Astrocyte (in vitro differentiated cells and primary cell): ENCODE data around the gene GPRIN1.

Experiments used
- EZH2 ChIP-seq: IDR thresholded peaks from 2 replicates; pipeline ENCODE4 v1.6.1; 2012; ENCODE audit warnings: mild to moderate bottlenecking, low read length, inconsistent platforms; ENCODE audit not compliant: insufficient read depth
- TF ChIP-seq, protein P1 (sequence below): IDR thresholded peaks from 2 replicates; pipeline ENCODE4 v1.5.1; 2011; ENCODE audit warnings: low read depth, mild to moderate bottlenecking, inconsistent platforms, low read length, moderate library complexity; ENCODE audit not compliant: insufficient read depth

- TF ChIP-seq, protein P1, sequence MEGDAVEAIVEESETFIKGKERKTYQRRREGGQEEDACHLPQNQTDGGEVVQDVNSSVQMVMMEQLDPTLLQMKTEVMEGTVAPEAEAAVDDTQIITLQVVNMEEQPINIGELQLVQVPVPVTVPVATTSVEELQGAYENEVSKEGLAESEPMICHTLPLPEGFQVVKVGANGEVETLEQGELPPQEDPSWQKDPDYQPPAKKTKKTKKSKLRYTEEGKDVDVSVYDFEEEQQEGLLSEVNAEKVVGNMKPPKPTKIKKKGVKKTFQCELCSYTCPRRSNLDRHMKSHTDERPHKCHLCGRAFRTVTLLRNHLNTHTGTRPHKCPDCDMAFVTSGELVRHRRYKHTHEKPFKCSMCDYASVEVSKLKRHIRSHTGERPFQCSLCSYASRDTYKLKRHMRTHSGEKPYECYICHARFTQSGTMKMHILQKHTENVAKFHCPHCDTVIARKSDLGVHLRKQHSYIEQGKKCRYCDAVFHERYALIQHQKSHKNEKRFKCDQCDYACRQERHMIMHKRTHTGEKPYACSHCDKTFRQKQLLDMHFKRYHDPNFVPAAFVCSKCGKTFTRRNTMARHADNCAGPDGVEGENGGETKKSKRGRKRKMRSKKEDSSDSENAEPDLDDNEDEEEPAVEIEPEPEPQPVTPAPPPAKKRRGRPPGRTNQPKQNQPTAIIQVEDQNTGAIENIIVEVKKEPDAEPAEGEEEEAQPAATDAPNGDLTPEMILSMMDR, result no peak
- TF ChIP-seq EZH2, result no peak
Measured at GRCh38 chr5:176616511-176616910, 6.6 kb upstream of the GPRIN1 start.
